NT2/D1 (cell line): Measurements from ENCODE around the gene OR7D2.

Experiments
- DNase-seq: peaks from one replicate; pipeline ENCODE4 v3.0.0-alpha.2; 2011; ENCODE audit warnings: low read depth, low spot score
- H3K27me3 ChIP-seq: 2 replicates; pipeline ENCODE4 v1.6.0; 2011; ENCODE audit warnings: mild to moderate bottlenecking; ENCODE audit not compliant: insufficient read length, insufficient read depth
- H3K36me3 ChIP-seq: 2 replicates; pipeline ENCODE4 v1.6.1; 2011; ENCODE audit warnings: mild to moderate bottlenecking, low read length, mixed read lengths; ENCODE audit not compliant: insufficient read depth, insufficient read length
- H3K4me1 ChIP-seq: 2 replicates; pipeline ENCODE4 v1.5.1; 2011; ENCODE audit not compliant: insufficient read depth, insufficient read length
- H3K4me3 ChIP-seq: 2 replicates; pipeline ENCODE4 v1.5.1; 2011; ENCODE audit warnings: low read depth; ENCODE audit not compliant: insufficient read length
- H3K9ac ChIP-seq: 2 replicates; pipeline ENCODE4 v1.6.0; 2011; ENCODE audit warnings: low read depth; ENCODE audit not compliant: insufficient read length
- H3K9me3 ChIP-seq: 2 replicates; pipeline ENCODE4 v1.5.1; 2011; ENCODE audit warnings: mild to moderate bottlenecking, low read length; ENCODE audit not compliant: insufficient read depth
- SUZ12 ChIP-seq: IDR thresholded peaks from 2 replicates; pipeline ENCODE4 v1.6.1; 2011; ENCODE audit not compliant: insufficient read length, insufficient read depth; ENCODE audit errors: extremely low read depth
- YY1 ChIP-seq: IDR thresholded peaks from 2 replicates; pipeline ENCODE4 v1.6.1; 2011; ENCODE audit not compliant: insufficient read length, insufficient read depth
- ZNF274 ChIP-seq: IDR thresholded peaks from 2 replicates; pipeline ENCODE4 v1.6.1; 2011; ENCODE audit warnings: mild to moderate bottlenecking, low read depth, low read length

Gene OR7D2

GRCh38 chr19:9149997-9150396 is 28.8 kb upstream of the OR7D2 start:
- Histone ChIP-seq H3K9ac (no peak overlapping the region), H3K4me3 (no peak overlapping the region), H3K27me3 (no peaks in the 10 kb centered on the region), H3K4me1 (no peaks in the 10 kb centered on the region), H3K36me3 (peaks cover 67% of the 10 kb centered on the region), H3K9me3 (peaks cover 91% of the 10 kb centered on the region)
- DNase-seq = no peak
- TF ChIP-seq ZNF274 (no peak), SUZ12 (no peak), YY1 (no peak)

GRCh38 chr19:9150650-9151049 is 28.1 kb upstream of the OR7D2 start:
- Histone ChIP-seq H3K4me3 (no peak overlapping the region), H3K4me1 (no peaks in the 10 kb centered on the region), H3K27me3 (no peaks in the 10 kb centered on the region), H3K9ac (no peak overlapping the region), H3K9me3 (peaks cover 90% of the 10 kb centered on the region), H3K36me3 (peaks cover 70% of the 10 kb centered on the region)
- TF ChIP-seq YY1 (no peak), SUZ12 (no peak)
- no peak for DNase-seq

GRCh38 chr19:9151367-9151766 is 27.4 kb upstream of the OR7D2 start:
- Histone ChIP-seq H3K27me3 (no peaks in the 10 kb centered on the region), H3K4me3 (no peak overlapping the region), H3K4me1 (no peaks in the 10 kb centered on the region), H3K9me3 (peaks cover 92% of the 10 kb centered on the region), H3K9ac (no peak overlapping the region), H3K36me3 (peaks cover 77% of the 10 kb centered on the region)
- no peak for TF ChIP-seq ZNF274
- TF ChIP-seq SUZ12 = no peak
- no peak for TF ChIP-seq YY1
- DNase-seq = no peak

GRCh38 chr19:9155591-9155990 is 23.2 kb upstream of the OR7D2 start:
- no peak for DNase-seq
- Histone ChIP-seq H3K27me3 (no peaks in the 10 kb centered on the region), H3K36me3 (peaks cover 89% of the 10 kb centered on the region), H3K9me3 (peaks cover 75% of the 10 kb centered on the region), H3K9ac (no peak overlapping the region), H3K4me3 (no peak overlapping the region), H3K4me1 (no peaks in the 10 kb centered on the region)
- TF ChIP-seq SUZ12 (no peak), ZNF274 (no peak), YY1 (no peak)

- no peak overlapping the region for H3K4me3 ChIP-seq
- no peak for DNase-seq
- H3K4me1 ChIP-seq = no peaks in the 10 kb centered on the region
- H3K36me3 ChIP-seq = peaks cover 91% of the 10 kb centered on the region
- no peak overlapping the region for H3K9ac ChIP-seq
- H3K27me3 ChIP-seq = no peaks in the 10 kb centered on the region
- H3K9me3 ChIP-seq = peaks cover 75% of the 10 kb centered on the region
- no peak for TF ChIP-seq ZNF274
- TF ChIP-seq SUZ12 = no peak
- no peak for TF ChIP-seq YY1
Measured at GRCh38 chr19:9156304-9156703, 22.5 kb upstream of the OR7D2 start.

GRCh38 chr19:9159891-9160290 is 18.9 kb upstream of the OR7D2 start:
- no peaks in the 10 kb centered on the region for H3K27me3 ChIP-seq
- H3K4me1 ChIP-seq = no peaks in the 10 kb centered on the region
- H3K9me3 ChIP-seq = peaks cover 47% of the 10 kb centered on the region
- H3K36me3 ChIP-seq = peaks cover 97% of the 10 kb centered on the region
- no peak overlapping the region for H3K9ac ChIP-seq
- DNase-seq = no peak
- TF ChIP-seq ZNF274 (no peak), SUZ12 (no peak), YY1 (no peak)
- no peak overlapping the region for H3K4me3 ChIP-seq

GRCh38 chr19:9161427-9161826 is 17.4 kb upstream of the OR7D2 start:
- no peak for DNase-seq
- no peak overlapping the region for H3K4me3 ChIP-seq
- no peaks in the 10 kb centered on the region for H3K27me3 ChIP-seq
- H3K4me1 ChIP-seq = no peaks in the 10 kb centered on the region
- no peak overlapping the region for H3K9ac ChIP-seq
- peaks cover 90% of the 10 kb centered on the region for H3K36me3 ChIP-seq
- peaks cover 37% of the 10 kb centered on the region for H3K9me3 ChIP-seq
- TF ChIP-seq ZNF274 (peak; percentile 65), SUZ12 (no peak), YY1 (no peak)

- no peak for DNase-seq
- no peaks in the 10 kb centered on the region for H3K4me1 ChIP-seq
- H3K4me3 ChIP-seq = no peak overlapping the region
- TF ChIP-seq SUZ12 (no peak), ZNF274 (no peak), YY1 (no peak)
- H3K36me3 ChIP-seq = peaks cover 56% of the 10 kb centered on the region
- no peaks in the 10 kb centered on the region for H3K27me3 ChIP-seq
- peaks cover 17% of the 10 kb centered on the region for H3K9me3 ChIP-seq
- no peak overlapping the region for H3K9ac ChIP-seq
Measured at GRCh38 chr19:9165261-9165660, 13.5 kb upstream of the OR7D2 start.
